Body of pancreas (tissue), 4 donors: ENCODE measurements around the gene NR2F2.

Experiments used
- CTCF ChIP-seq, 7 experiments: fragments of 450-650 bp in 4 of 7; fragments of 200-600 bp in 3 of 7; sonication (generic) in 3 of 7; IDR thresholded peaks; one replicate each; pipeline ENCODE4 v1.5.1; 2016 to 2019; ENCODE audit warnings: antibody characterized with exemption in 7 of 7
- POLR2A ChIP-seq, 3 donors: fragments of 450-650 bp; IDR thresholded peaks; one replicate each; pipeline ENCODE4 v1.6.1; 2016; ENCODE audit warnings: antibody characterized with exemption in 3 of 3, mild to moderate bottlenecking in 2 of 3

GRCh38 chr15:96338074-96338765 is 7.7 kb downstream of the NR2F2 start:
- no peak for TF ChIP-seq CTCF (IDR thresholded peaks at IDR 0.05)
- TF ChIP-seq POLR2A (IDR thresholded peaks at IDR 0.05) = no peak
